ENCODE results near the gene TBC1D2.

GRCh38 chr9:98304381-98304780 is 48.9 kb upstream of the TBC1D2 start:
- TF ChIP-seq CTCF (IDR thresholded peaks at IDR 0.05; ENCODE audit: borderline replicate concordance, extremely low read depth, low read length, poor library complexity, severe bottlenecking) (no peak), EZH2 (IDR thresholded peaks at IDR 0.05; ENCODE audit: borderline replicate concordance, low read depth, low read length, severe bottlenecking) (no peak)
